Measurements from ENCODE around the gene CNTN1.

DNA sequence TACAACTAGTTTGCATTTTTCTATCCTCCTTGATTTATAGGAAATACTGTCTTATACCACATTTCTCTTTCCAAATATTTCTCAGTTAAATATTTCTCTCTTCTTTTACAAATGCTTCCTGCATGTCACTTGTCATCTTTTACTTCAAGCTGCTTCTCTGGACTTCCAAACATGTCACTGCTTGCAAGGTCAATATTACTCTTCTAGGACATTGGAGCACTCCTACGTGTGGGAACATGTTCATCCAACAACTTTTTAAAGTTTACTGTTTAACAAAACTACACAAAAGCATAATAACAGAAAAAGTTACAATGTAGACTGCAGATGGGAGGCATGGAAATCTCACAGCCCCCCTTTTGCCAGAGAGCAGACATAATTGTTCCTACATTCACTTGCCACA lies 28.5 kb upstream of the CNTN1 start:
- TF ChIP-seq SPI1 (IDR thresholded peaks at IDR 0.05; ENCODE audit: low read depth, low read length): no peak
- no peak for TF ChIP-seq POLR2A (IDR thresholded peaks at IDR 0.05; ENCODE audit: low read depth, low read length)
- TF ChIP-seq POLR2AphosphoS5 (IDR thresholded peaks at IDR 0.05; ENCODE audit: low read depth, low read length): no peak
- no peak for TF ChIP-seq TAF1 (IDR thresholded peaks at IDR 0.05; ENCODE audit: low read depth, low read length)

All from GM12891 (cell line).